HEK293 (cell line): ENCODE results near the gene SARS1.

Experiments used
- CTCF ChIA-PET: fragments of 350-600 bp; formaldehyde crosslinking; extraction: SDS; loops from one replicate; lab custom pipeline; 2021; ENCODE audit warnings: antibody characterized with exemption; lab: Yijun Ruan, JAX
- POLR2A ChIA-PET: fragments of 300-600 bp; formaldehyde crosslinking; extraction: SDS; loops from one replicate; lab custom pipeline; 2020; ENCODE audit warnings: antibody characterized with exemption, inconsistent platforms; lab: Yijun Ruan, JAX
- H3K27ac ChIP-seq: fragments of 200-500 bp; sonication (Bioruptor generic); 2 replicates; pipeline ENCODE4 v1.5.1; 2014; ENCODE audit warnings: low read depth, low read length, control low read depth, inconsistent platforms; ENCODE audit errors: extremely low read depth
- H3K36me3 ChIP-seq, 2 experiments: fragments of 200-500 bp in 1 of 2; sonication (Bioruptor generic) in 1 of 2; 1 replicate in 1 of 2; 2 replicates in 1 of 2; pipeline ENCODE4 v1.5.1; 2014 to 2017; ENCODE audit warnings: inconsistent platforms in 2 of 2, low read length in 2 of 2; ENCODE audit not compliant: control insufficient read depth in 2 of 2, insufficient read depth in 1 of 2
- H3K4me1 ChIP-seq: fragments of 200-500 bp; sonication (Bioruptor generic); 2 replicates; pipeline ENCODE4 v1.5.1; 2014; ENCODE audit warnings: mild to moderate bottlenecking, low read length, inconsistent platforms; ENCODE audit not compliant: control insufficient read depth, insufficient read depth
- H3K4me3 ChIP-seq: 2 replicates; pipeline ENCODE4 v1.5.1; 2011; ENCODE audit warnings: low read depth, mild to moderate bottlenecking, control low read depth, low read length, moderate library complexity
- H3K9me3 ChIP-seq: fragments of 200-500 bp; sonication (Bioruptor generic); 2 replicates; pipeline ENCODE4 v1.5.1; 2014; ENCODE audit warnings: low read depth, low read length, inconsistent platforms; ENCODE audit not compliant: control insufficient read depth, insufficient read depth
- GFI1B ChIP-seq: fragments of 450-650 bp; formaldehyde crosslinking; IDR thresholded peaks from 2 replicates; pipeline ENCODE4 v1.5.1; 2016; ENCODE audit warnings: missing biosample characterization, missing genetic modification characterization
- IKZF3 ChIP-seq: fragments of 450-650 bp; IDR thresholded peaks from 2 replicates; pipeline ENCODE4 v1.5.0; 2018; ENCODE audit warnings: missing biosample characterization, mild to moderate bottlenecking, missing genetic modification characterization, moderate library complexity
- KLF1 ChIP-seq: fragments of 450-650 bp; formaldehyde crosslinking; IDR thresholded peaks from 2 replicates; pipeline ENCODE4 v1.5.1; 2016; ENCODE audit warnings: missing biosample characterization, missing genetic modification characterization
- KLF10 ChIP-seq: fragments of 450-650 bp; IDR thresholded peaks from 2 replicates; pipeline ENCODE4 v1.5.1; 2018; ENCODE audit warnings: missing biosample characterization, mild to moderate bottlenecking, missing genetic modification characterization
- KLF7 ChIP-seq: fragments of 450-650 bp; formaldehyde crosslinking; IDR thresholded peaks from 2 replicates; pipeline ENCODE4 v1.5.1; 2016; ENCODE audit warnings: missing biosample characterization, missing genetic modification characterization, borderline replicate concordance
- KLF8 ChIP-seq: fragments of 450-650 bp; formaldehyde crosslinking; IDR thresholded peaks from 2 replicates; pipeline ENCODE4 v1.5.1; 2016; ENCODE audit warnings: missing biosample characterization, missing genetic modification characterization
- MZF1 ChIP-seq: fragments of 450-650 bp; formaldehyde crosslinking; IDR thresholded peaks from 2 replicates; pipeline ENCODE4 v1.5.1; 2017; ENCODE audit warnings: missing biosample characterization, missing genetic modification characterization, borderline replicate concordance
- SCRT2 ChIP-seq: fragments of 450-650 bp; formaldehyde crosslinking; IDR thresholded peaks from 2 replicates; pipeline ENCODE4 v1.5.1; 2016; ENCODE audit warnings: missing biosample characterization, missing genetic modification characterization
- SP2 ChIP-seq: fragments of 450-650 bp; formaldehyde crosslinking; IDR thresholded peaks from 2 replicates; pipeline ENCODE4 v1.5.1; 2016; ENCODE audit warnings: missing biosample characterization, missing genetic modification characterization
- ZBTB17 ChIP-seq: fragments of 450-650 bp; formaldehyde crosslinking; IDR thresholded peaks from 2 replicates; pipeline ENCODE4 v1.5.1; 2016; ENCODE audit warnings: missing biosample characterization, missing genetic modification characterization
- ZBTB21 ChIP-seq: fragments of 450-650 bp; formaldehyde crosslinking; IDR thresholded peaks from 2 replicates; pipeline ENCODE4 v1.5.1; 2017; ENCODE audit warnings: missing biosample characterization, missing genetic modification characterization
- ZEB2 ChIP-seq: fragments of 450-650 bp; formaldehyde crosslinking; IDR thresholded peaks from 2 replicates; pipeline ENCODE4 v1.5.1; 2016; ENCODE audit warnings: missing biosample characterization, missing genetic modification characterization
- ZFHX2 ChIP-seq: fragments of 450-650 bp; formaldehyde crosslinking; conservative IDR thresholded peaks from 2 replicates; pipeline ENCODE4 v1.5.1; 2016; ENCODE audit warnings: missing biosample characterization, missing genetic modification characterization
- ZNF148 ChIP-seq: fragments of 450-650 bp; formaldehyde crosslinking; IDR thresholded peaks from 2 replicates; pipeline ENCODE4 v1.5.0; 2017; ENCODE audit warnings: missing biosample characterization, missing genetic modification characterization, borderline replicate concordance
- ZNF174 ChIP-seq: fragments of 450-650 bp; formaldehyde crosslinking; IDR thresholded peaks from 2 replicates; pipeline ENCODE4 v1.5.0; 2017; ENCODE audit warnings: missing biosample characterization, mild to moderate bottlenecking, missing genetic modification characterization
- ZNF24 ChIP-seq: fragments of 450-650 bp; formaldehyde crosslinking; IDR thresholded peaks from 2 replicates; pipeline ENCODE4 v1.5.1; 2016; ENCODE audit warnings: missing biosample characterization, missing genetic modification characterization
- ZNF37A ChIP-seq: fragments of 450-650 bp; IDR thresholded peaks from 2 replicates; pipeline ENCODE4 v1.5.1; 2018; ENCODE audit warnings: missing biosample characterization, missing genetic modification characterization
- ZNF473 ChIP-seq: fragments of 450-650 bp; formaldehyde crosslinking; IDR thresholded peaks from 2 replicates; pipeline ENCODE4 v1.5.1; 2017; ENCODE audit warnings: missing biosample characterization, missing genetic modification characterization
- ZNF48 ChIP-seq: fragments of 450-650 bp; formaldehyde crosslinking; IDR thresholded peaks from 2 replicates; pipeline ENCODE4 v1.5.1; 2016; ENCODE audit warnings: missing biosample characterization, missing genetic modification characterization
- ZNF580 ChIP-seq: fragments of 450-650 bp; formaldehyde crosslinking; IDR thresholded peaks from 2 replicates; pipeline ENCODE4 v1.5.1; 2016; ENCODE audit warnings: missing biosample characterization, missing genetic modification characterization
- ZNF629 ChIP-seq: fragments of 450-650 bp; formaldehyde crosslinking; IDR thresholded peaks from 2 replicates; pipeline ENCODE4 v1.5.1; 2017; ENCODE audit warnings: missing biosample characterization, missing genetic modification characterization
- ZNF645 ChIP-seq: fragments of 450-650 bp; formaldehyde crosslinking; IDR thresholded peaks from 2 replicates; pipeline ENCODE4; 2016; ENCODE audit warnings: missing biosample characterization, missing genetic modification characterization
- ZNF660 ChIP-seq: fragments of 450-650 bp; IDR thresholded peaks from 2 replicates; pipeline ENCODE4 v1.5.1; 2018; ENCODE audit warnings: missing biosample characterization, mild to moderate bottlenecking, missing genetic modification characterization
- ZNF791 ChIP-seq: fragments of 450-650 bp; formaldehyde crosslinking; IDR thresholded peaks from 2 replicates; pipeline ENCODE4 v1.5.1; 2016; ENCODE audit warnings: missing biosample characterization, missing genetic modification characterization
- ZNF843 ChIP-seq: fragments of 450-650 bp; formaldehyde crosslinking; IDR thresholded peaks from 2 replicates; pipeline ENCODE4 v1.5.1; 2016; ENCODE audit warnings: missing biosample characterization, missing genetic modification characterization
- ZSCAN30 ChIP-seq: fragments of 450-650 bp; IDR thresholded peaks from 2 replicates; pipeline ENCODE4 v1.5.1; 2018; ENCODE audit warnings: missing biosample characterization, mild to moderate bottlenecking, missing genetic modification characterization, moderate library complexity
- TF ChIP-seq, protein P1 (sequence below): fragments of 450-650 bp; formaldehyde crosslinking; IDR thresholded peaks from 2 replicates; pipeline ENCODE4 v1.5.1; 2017; ENCODE audit warnings: missing biosample characterization, missing genetic modification characterization
- TF ChIP-seq, protein P2 (sequence below): fragments of 450-650 bp; formaldehyde crosslinking; IDR thresholded peaks from 2 replicates; pipeline ENCODE4 v1.5.1; 2016; ENCODE audit warnings: missing biosample characterization, missing genetic modification characterization, low read depth

The SARS1 gene

GRCh38 chr1:109214695-109215623 lies 1.2 kb downstream of the SARS1 start:
- H3K36me3 ChIP-seq: peaks cover 0 to 15% of the 10 kb centered on the region in 2 experiments; a peak in 2 of 3 replicates
- POLR2A ChIA-PET: interaction anchor here (0.6 to 2.6 kb wide), 11 partner anchors 9 to 210 kb away, joined by 3 to 19 read pairs (median 4); partner anchors contain the start of genes PSRC1 and SORT1
- CTCF ChIA-PET: interaction anchor here (0.7 to 3.7 kb wide), 6 partner anchors 9 to 115 kb away, joined by 3 to 17 read pairs (median 4); no protein-coding TSS in a partner anchor
- H3K27ac ChIP-seq: peak overlapping the region; percentile 56
- H3K4me3 ChIP-seq: peak overlapping the region; percentile 89
- no peaks in the 10 kb centered on the region for H3K9me3 ChIP-seq
- peaks cover 3% of the 10 kb centered on the region; the same call in 1 of the 2 replicates for H3K4me1 ChIP-seq
- TF ChIP-seq KLF7 (tag by site-specific recombination): peak; percentile 19; the same call in 1 of the 2 replicates
- TF ChIP-seq, protein P1, sequence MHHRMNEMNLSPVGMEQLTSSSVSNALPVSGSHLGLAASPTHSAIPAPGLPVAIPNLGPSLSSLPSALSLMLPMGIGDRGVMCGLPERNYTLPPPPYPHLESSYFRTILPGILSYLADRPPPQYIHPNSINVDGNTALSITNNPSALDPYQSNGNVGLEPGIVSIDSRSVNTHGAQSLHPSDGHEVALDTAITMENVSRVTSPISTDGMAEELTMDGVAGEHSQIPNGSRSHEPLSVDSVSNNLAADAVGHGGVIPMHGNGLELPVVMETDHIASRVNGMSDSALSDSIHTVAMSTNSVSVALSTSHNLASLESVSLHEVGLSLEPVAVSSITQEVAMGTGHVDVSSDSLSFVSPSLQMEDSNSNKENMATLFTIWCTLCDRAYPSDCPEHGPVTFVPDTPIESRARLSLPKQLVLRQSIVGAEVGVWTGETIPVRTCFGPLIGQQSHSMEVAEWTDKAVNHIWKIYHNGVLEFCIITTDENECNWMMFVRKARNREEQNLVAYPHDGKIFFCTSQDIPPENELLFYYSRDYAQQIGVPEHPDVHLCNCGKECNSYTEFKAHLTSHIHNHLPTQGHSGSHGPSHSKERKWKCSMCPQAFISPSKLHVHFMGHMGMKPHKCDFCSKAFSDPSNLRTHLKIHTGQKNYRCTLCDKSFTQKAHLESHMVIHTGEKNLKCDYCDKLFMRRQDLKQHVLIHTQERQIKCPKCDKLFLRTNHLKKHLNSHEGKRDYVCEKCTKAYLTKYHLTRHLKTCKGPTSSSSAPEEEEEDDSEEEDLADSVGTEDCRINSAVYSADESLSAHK (tag by site-specific recombination): peak; percentile 36; the same call in 1 of the 2 replicates
- TF ChIP-seq KLF8 (tag by site-specific recombination): peak; percentile 16; the same call in 1 of the 2 replicates
- TF ChIP-seq ZEB2 (tag by site-specific recombination): peak; percentile 95
- no peak for TF ChIP-seq ZNF37A (tag by site-specific recombination)
- peak; percentile 36; the same call in 1 of the 2 replicates for TF ChIP-seq ZNF843 (tag by site-specific recombination)
- TF ChIP-seq KLF10 (tag by site-specific recombination): no peak; the same call in 1 of the 2 replicates
- TF ChIP-seq ZNF174 (tag by site-specific recombination): no peak
- TF ChIP-seq IKZF3: peak; percentile 94
- TF ChIP-seq ZNF645 (tag by site-specific recombination): no peak
- peak; percentile 56; the same call in 1 of the 2 replicates for TF ChIP-seq ZNF24 (tag by site-specific recombination)
- no peak for TF ChIP-seq ZNF791 (tag by site-specific recombination)
- peak; percentile 97 for TF ChIP-seq ZSCAN30
- TF ChIP-seq ZNF473 (tag by site-specific recombination): no peak
- TF ChIP-seq ZBTB21 (tag by site-specific recombination): peak; percentile 37; the same call in 1 of the 2 replicates
- no peak for TF ChIP-seq ZNF48 (tag by site-specific recombination)
- 0 out of 2 replicates have a peak, but pooled peaks have one; percentile 16 for TF ChIP-seq ZFHX2
- 0 out of 2 replicates have a peak, but pooled peaks have one; percentile 6 for TF ChIP-seq MZF1 (tag by site-specific recombination)
- peak; percentile 75 for TF ChIP-seq KLF1 (tag by site-specific recombination)
- TF ChIP-seq, protein P2, sequence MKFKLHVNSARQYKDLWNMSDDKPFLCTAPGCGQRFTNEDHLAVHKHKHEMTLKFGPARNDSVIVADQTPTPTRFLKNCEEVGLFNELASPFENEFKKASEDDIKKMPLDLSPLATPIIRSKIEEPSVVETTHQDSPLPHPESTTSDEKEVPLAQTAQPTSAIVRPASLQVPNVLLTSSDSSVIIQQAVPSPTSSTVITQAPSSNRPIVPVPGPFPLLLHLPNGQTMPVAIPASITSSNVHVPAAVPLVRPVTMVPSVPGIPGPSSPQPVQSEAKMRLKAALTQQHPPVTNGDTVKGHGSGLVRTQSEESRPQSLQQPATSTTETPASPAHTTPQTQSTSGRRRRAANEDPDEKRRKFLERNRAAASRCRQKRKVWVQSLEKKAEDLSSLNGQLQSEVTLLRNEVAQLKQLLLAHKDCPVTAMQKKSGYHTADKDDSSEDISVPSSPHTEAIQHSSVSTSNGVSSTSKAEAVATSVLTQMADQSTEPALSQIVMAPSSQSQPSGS (tag by site-specific recombination): peak; percentile 74
- peak; percentile 24 for TF ChIP-seq ZNF660 (tag by site-specific recombination)
- TF ChIP-seq ZNF629 (tag by site-specific recombination): peak; percentile 67
- TF ChIP-seq GFI1B (tag by site-specific recombination): peak; percentile 98
- peak; percentile 57 for TF ChIP-seq SP2 (tag by site-specific recombination)
- TF ChIP-seq ZBTB17: peak; percentile 95
- TF ChIP-seq ZNF580 (tag by site-specific recombination): 0 out of 2 replicates have a peak, but pooled peaks have one; percentile 46
- TF ChIP-seq ZNF148: no peak
- TF ChIP-seq SCRT2 (tag by site-specific recombination): 0 out of 2 replicates have a peak, but pooled peaks have one; percentile 25
